Fibroblast of the aortic adventitia (primary cell): ENCODE data around the gene LMO7. TPM values are rescaled to one million over a fixed set of nuclear protein-coding genes. Genes with fewer than 3 reads are reported as not detected.
A peak's percentile ranks its signal among the peaks of the same experiment; 100 is the strongest.

Experiments used
- DNase-seq: peaks from one replicate; pipeline ENCODE4 v3.0.0-alpha.2; 2010; ENCODE audit warnings: low read depth
- H3K4me3 ChIP-seq: 2 replicates; pipeline ENCODE4 v1.5.1; 2011; ENCODE audit warnings: low read depth, mild to moderate bottlenecking, control low read depth, low read length, moderate library complexity
- CTCF ChIP-seq: IDR thresholded peaks from 2 replicates; pipeline ENCODE4 v1.5.1; 2011; ENCODE audit warnings: mild to moderate bottlenecking, low read length, control low read depth, inconsistent platforms; ENCODE audit not compliant: insufficient read depth
- total RNA-seq: library from RNA; depleted of rRNA; stranded (reverse); fragments of >200 nt; gene quantifications from 2 replicates; pipeline ENCODE4 v1.2.3, GENCODE V29; 2012; ENCODE audit warnings: low replicate concordance

Gene LMO7
- total RNA-seq, 1 donor = 221 TPM

- DNase-seq = peak; percentile 56
- no peak for TF ChIP-seq CTCF
- no peak overlapping the region for H3K4me3 ChIP-seq
These were observed 228.6 kb downstream of the LMO7 start for GRCh38 chr13:75864718-75865117.

GRCh38 chr13:75867379-75868117 lies 231.4 kb downstream of the LMO7 start:
- no peak for DNase-seq
- no peak for TF ChIP-seq CTCF
- H3K4me3 ChIP-seq = no peak overlapping the region

GRCh38 chr13:75869981-75870380 lies 233.9 kb downstream of the LMO7 start:
- H3K4me3 ChIP-seq = peak overlapping the region; percentile 20
- TF ChIP-seq CTCF = no peak
- DNase-seq = no peak

GRCh38 chr13:75870397-75870903 lies 234.3 kb downstream of the LMO7 start:
- TF ChIP-seq CTCF = peak; percentile 76
- H3K4me3 ChIP-seq = peak overlapping the region; percentile 58
- DNase-seq = peak; percentile 59

- DNase-seq = peak; percentile 20
- no peak for TF ChIP-seq CTCF
- peak overlapping the region; percentile 58 for H3K4me3 ChIP-seq
These were observed 234.9 kb downstream of the LMO7 start for GRCh38 chr13:75871059-75871458.

- TF ChIP-seq CTCF = no peak
- no peak overlapping the region for H3K4me3 ChIP-seq
- DNase-seq = no peak
These were observed 236.8 kb downstream of the LMO7 start for GRCh38 chr13:75872980-75873379.
